ENCODE results near the gene PRCC. TPM values are rescaled to one million over a fixed set of nuclear protein-coding genes. Genes with fewer than 3 reads are reported as not detected.

The PRCC gene
- total and polyA plus RNA-seq, 2 of the 13 experiments (the other 11 are each of a cell fraction or from before 2014, with no cell fraction given), result 24.2 to 40.5 TPM

DNA sequence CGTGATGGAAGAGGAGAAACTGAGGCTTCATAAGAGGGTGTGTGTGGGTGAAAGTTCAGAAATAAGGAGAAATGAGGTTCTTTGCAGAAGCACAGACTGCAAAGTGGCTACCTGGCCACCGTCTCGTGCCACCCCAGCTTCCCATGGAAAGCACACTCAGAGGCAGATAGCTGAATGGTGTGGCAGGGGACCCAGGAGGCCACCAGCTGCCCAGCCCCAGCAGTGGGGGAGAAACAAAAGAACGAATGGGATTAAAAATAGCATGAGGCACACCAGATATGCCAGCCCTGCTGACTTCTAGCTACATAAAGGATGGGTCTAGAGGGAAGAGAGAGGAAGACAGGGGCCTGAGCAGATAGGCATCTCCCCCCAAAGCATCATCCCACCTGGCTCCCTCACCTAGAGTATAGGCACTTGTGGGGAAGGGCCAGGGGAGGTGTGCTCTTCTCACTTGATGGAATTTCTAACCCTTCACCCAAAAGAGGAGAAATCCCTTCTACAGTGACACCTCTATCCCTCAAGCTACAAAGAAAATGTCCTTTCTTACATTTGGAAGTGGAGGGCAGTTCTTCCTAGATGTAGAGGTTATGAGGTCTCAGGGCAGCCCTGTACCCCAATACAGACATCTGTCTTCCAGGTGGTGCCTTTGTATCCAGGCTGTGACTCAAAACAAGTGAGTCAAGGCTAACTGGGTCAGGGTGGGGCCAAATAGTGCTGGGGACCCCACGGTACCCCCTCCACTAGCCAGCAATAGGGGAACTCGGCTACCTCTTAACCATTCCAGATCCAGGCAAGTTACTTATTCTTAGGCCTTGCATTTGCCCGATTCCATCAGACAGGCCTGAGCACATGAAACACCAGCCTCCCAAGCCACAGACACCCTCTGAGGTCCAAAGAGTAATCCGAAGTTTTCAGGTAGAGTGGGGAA lies 19.3 kb upstream of the PRCC start (continued):
- TF ChIP-seq, protein P1, sequence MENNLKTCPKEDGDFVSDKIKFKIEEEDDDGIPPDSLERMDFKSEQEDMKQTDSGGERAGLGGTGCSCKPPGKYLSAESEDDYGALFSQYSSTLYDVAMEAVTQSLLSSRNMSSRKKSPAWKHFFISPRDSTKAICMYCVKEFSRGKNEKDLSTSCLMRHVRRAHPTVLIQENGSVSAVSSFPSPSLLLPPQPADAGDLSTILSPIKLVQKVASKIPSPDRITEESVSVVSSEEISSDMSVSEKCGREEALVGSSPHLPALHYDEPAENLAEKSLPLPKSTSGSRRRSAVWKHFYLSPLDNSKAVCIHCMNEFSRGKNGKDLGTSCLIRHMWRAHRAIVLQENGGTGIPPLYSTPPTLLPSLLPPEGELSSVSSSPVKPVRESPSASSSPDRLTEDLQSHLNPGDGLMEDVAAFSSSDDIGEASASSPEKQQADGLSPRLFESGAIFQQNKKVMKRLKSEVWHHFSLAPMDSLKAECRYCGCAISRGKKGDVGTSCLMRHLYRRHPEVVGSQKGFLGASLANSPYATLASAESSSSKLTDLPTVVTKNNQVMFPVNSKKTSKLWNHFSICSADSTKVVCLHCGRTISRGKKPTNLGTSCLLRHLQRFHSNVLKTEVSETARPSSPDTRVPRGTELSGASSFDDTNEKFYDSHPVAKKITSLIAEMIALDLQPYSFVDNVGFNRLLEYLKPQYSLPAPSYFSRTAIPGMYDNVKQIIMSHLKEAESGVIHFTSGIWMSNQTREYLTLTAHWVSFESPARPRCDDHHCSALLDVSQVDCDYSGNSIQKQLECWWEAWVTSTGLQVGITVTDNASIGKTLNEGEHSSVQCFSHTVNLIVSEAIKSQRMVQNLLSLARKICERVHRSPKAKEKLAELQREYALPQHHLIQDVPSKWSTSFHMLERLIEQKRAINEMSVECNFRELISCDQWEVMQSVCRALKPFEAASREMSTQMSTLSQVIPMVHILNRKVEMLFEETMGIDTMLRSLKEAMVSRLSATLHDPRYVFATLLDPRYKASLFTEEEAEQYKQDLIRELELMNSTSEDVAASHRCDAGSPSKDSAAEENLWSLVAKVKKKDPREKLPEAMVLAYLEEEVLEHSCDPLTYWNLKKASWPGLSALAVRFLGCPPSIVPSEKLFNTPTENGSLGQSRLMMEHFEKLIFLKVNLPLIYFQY (CRISPR knock-in tag; IDR thresholded peaks at IDR 0.05; ENCODE audit: borderline replicate concordance), result no peak
- TF ChIP-seq ZNF354B (CRISPR knock-in tag; IDR thresholded peaks at IDR 0.05) (no peak), NFAT5 (CRISPR knock-in tag; IDR thresholded peaks at IDR 0.05) (no peak), ZNF556 (CRISPR knock-in tag; IDR thresholded peaks at IDR 0.05; ENCODE audit: borderline replicate concordance) (no peak), GLI4 (CRISPR knock-in tag; IDR thresholded peaks at IDR 0.05; ENCODE audit: borderline replicate concordance) (0 out of 2 replicates have a peak, but pooled peaks have one; percentile 50), ARID2 (CRISPR knock-in tag; IDR thresholded peaks at IDR 0.05; ENCODE audit: borderline replicate concordance) (0 out of 2 replicates have a peak, but pooled peaks have one; percentile 28), MZF1 (CRISPR knock-in tag; IDR thresholded peaks at IDR 0.05; ENCODE audit: borderline replicate concordance) (no peak)
- TF ChIP-seq, protein P2, sequence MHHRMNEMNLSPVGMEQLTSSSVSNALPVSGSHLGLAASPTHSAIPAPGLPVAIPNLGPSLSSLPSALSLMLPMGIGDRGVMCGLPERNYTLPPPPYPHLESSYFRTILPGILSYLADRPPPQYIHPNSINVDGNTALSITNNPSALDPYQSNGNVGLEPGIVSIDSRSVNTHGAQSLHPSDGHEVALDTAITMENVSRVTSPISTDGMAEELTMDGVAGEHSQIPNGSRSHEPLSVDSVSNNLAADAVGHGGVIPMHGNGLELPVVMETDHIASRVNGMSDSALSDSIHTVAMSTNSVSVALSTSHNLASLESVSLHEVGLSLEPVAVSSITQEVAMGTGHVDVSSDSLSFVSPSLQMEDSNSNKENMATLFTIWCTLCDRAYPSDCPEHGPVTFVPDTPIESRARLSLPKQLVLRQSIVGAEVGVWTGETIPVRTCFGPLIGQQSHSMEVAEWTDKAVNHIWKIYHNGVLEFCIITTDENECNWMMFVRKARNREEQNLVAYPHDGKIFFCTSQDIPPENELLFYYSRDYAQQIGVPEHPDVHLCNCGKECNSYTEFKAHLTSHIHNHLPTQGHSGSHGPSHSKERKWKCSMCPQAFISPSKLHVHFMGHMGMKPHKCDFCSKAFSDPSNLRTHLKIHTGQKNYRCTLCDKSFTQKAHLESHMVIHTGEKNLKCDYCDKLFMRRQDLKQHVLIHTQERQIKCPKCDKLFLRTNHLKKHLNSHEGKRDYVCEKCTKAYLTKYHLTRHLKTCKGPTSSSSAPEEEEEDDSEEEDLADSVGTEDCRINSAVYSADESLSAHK (CRISPR knock-in tag; IDR thresholded peaks at IDR 0.05; ENCODE audit: borderline replicate concordance), result no peak
